Neural cell (in vitro differentiated cells): ENCODE measurements around the gene MROH2A. TPM values are rescaled to one million over a fixed set of nuclear protein-coding genes. Genes with fewer than 3 reads are reported as not detected.

Source experiments
- H2AFZ ChIP-seq: fragments of 200-600, 300-800 bp; sonication (generic), shearing (Covaris generic); 2 replicates; pipeline ENCODE4 v1.6.0; 2014; ENCODE audit warnings: low read depth, mild to moderate bottlenecking, antibody characterized with exemption, low read length, moderate library complexity
- H3F3A ChIP-seq: fragments of 200-600 bp; shearing (Covaris generic); 2 replicates; pipeline ENCODE4 v1.6.1; 2016; ENCODE audit warnings: mild to moderate bottlenecking, moderate library complexity, mixed read lengths, antibody characterized with exemption, low read length; ENCODE audit not compliant: insufficient read depth, poor library complexity, severe bottlenecking
- H3K27ac ChIP-seq: fragments of 200-600, 300-800 bp; sonication (generic), shearing (Covaris generic); 2 replicates; pipeline ENCODE4 v1.5.1; 2014; ENCODE audit warnings: mild to moderate bottlenecking, low read length, moderate library complexity
- H3K27me3 ChIP-seq: fragments of 300-800, 200-600 bp; sonication (generic), shearing (Covaris generic); 2 replicates; pipeline ENCODE4 v1.6.0; 2014; ENCODE audit warnings: mild to moderate bottlenecking, low read depth, low read length, moderate library complexity; ENCODE audit not compliant: insufficient read depth
- H3K36me3 ChIP-seq: fragments of 300-800, 200-600 bp; sonication (generic), shearing (Covaris generic); 2 replicates; pipeline ENCODE4 v1.5.1; 2014; ENCODE audit warnings: mild to moderate bottlenecking, antibody characterized with exemption, low read length, moderate library complexity; ENCODE audit not compliant: insufficient read depth
- H3K4me2 ChIP-seq: fragments of 300-800, 200-600 bp; sonication (generic), shearing (Covaris generic); 2 replicates; pipeline ENCODE4 v1.6.0; 2014; ENCODE audit warnings: mild to moderate bottlenecking, low read length
- H3K4me3 ChIP-seq: fragments of 300-800, 200-600 bp; sonication (generic), shearing (Covaris generic); 2 replicates; pipeline ENCODE4 v1.5.1; 2014; ENCODE audit warnings: mild to moderate bottlenecking, low read length, moderate library complexity
- H3K79me2 ChIP-seq: fragments of 200-600 bp; shearing (Covaris generic); replicated peaks from 2 replicates; pipeline ENCODE4 v1.6.0; 2014; ENCODE audit warnings: mild to moderate bottlenecking, low read length, moderate library complexity; ENCODE audit not compliant: insufficient read depth
- H3K9ac ChIP-seq: fragments of 300-800, 200-600 bp; sonication (generic), shearing (Covaris generic); 2 replicates; pipeline ENCODE4 v1.6.1; 2016; ENCODE audit warnings: mild to moderate bottlenecking, low read length, mixed read lengths
- H3K9me2 ChIP-seq: fragments of 200-600 bp; shearing (Covaris generic); 2 replicates; pipeline ENCODE4 v1.6.1; 2016; ENCODE audit warnings: mild to moderate bottlenecking, low read length, mixed read lengths; ENCODE audit not compliant: insufficient read depth
- H3K9me3 ChIP-seq: fragments of 200-600, 300-800 bp; sonication (generic), shearing (Covaris generic); 2 replicates; pipeline ENCODE4 v1.6.1; 2016; ENCODE audit warnings: mild to moderate bottlenecking, mixed run types, low read length, moderate library complexity, mixed read lengths
- H4K20me1 ChIP-seq: fragments of 200-600 bp; shearing (Covaris generic); 2 replicates; pipeline ENCODE4 v1.6.1; 2016; ENCODE audit warnings: mild to moderate bottlenecking, mixed run types; ENCODE audit not compliant: insufficient read depth
- CTCF ChIP-seq: fragments of 450-650 bp; IDR thresholded peaks from 2 replicates; pipeline ENCODE4 v1.5.1; 2014; ENCODE audit warnings: antibody characterized with exemption, mild to moderate bottlenecking, moderate library complexity; ENCODE audit not compliant: poor library complexity, severe bottlenecking
- EP300 ChIP-seq: fragments of 450-650 bp; conservative IDR thresholded peaks from 2 replicates; pipeline ENCODE4 v1.6.1; 2014; ENCODE audit warnings: antibody characterized with exemption, mild to moderate bottlenecking, moderate library complexity; ENCODE audit not compliant: poor library complexity, severe bottlenecking
- EZH2 ChIP-seq: fragments of 200-600, 300-800 bp; shearing (Covaris generic), sonication (generic); IDR thresholded peaks from 2 replicates; pipeline ENCODE4 v1.6.1; 2014; ENCODE audit warnings: antibody characterized with exemption, low read length, borderline replicate concordance, mild to moderate bottlenecking; ENCODE audit not compliant: insufficient read depth, poor library complexity, severe bottlenecking
- MXI1 ChIP-seq: fragments of 450-650 bp; conservative IDR thresholded peaks from 2 replicates; pipeline ENCODE4 v1.6.1; 2014; ENCODE audit warnings: antibody characterized with exemption, mild to moderate bottlenecking; ENCODE audit not compliant: poor library complexity, severe bottlenecking
- POLR2AphosphoS5 ChIP-seq: IDR thresholded peaks from 2 replicates; pipeline ENCODE4 v1.6.1; 2012
- RAD21 ChIP-seq: fragments of 450-650 bp; conservative IDR thresholded peaks from 2 replicates; pipeline ENCODE4 v1.6.1; 2014; ENCODE audit warnings: antibody characterized with exemption, mild to moderate bottlenecking, moderate library complexity
- REST ChIP-seq: IDR thresholded peaks from 2 replicates; pipeline ENCODE4 v1.6.1; 2012; ENCODE audit warnings: borderline replicate concordance
- SMC3 ChIP-seq: fragments of 450-650 bp; conservative IDR thresholded peaks from 2 replicates; pipeline ENCODE4 v1.6.1; 2014; ENCODE audit warnings: antibody characterized with exemption, mild to moderate bottlenecking, moderate library complexity; ENCODE audit not compliant: poor library complexity
- TAF1 ChIP-seq: IDR thresholded peaks from 2 replicates; pipeline ENCODE4 v1.6.1; 2012; ENCODE audit warnings: low read depth
- polyA plus RNA-seq: library from polyadenylated mRNA; depleted of rRNA; stranded (reverse); fragments of >200 nt; gene quantifications from 2 replicates; pipeline ENCODE4 v1.2.3, GENCODE V29; 2014

Gene MROH2A
- polyA plus RNA-seq, 1 donor from 2014 or later, result not detected

GRCh38 chr2:233815861-233816260 lies 37.7 kb downstream of the MROH2A start:
- no peaks in the 10 kb centered on the region for H4K20me1 ChIP-seq
- no peak overlapping the region for H3K9ac ChIP-seq
- no peaks in the 10 kb centered on the region for H3K9me3 ChIP-seq
- H3K36me3 ChIP-seq, result no peaks in the 10 kb centered on the region
- H3K27ac ChIP-seq, result no peak overlapping the region
- H3F3A ChIP-seq, result no peaks in the 10 kb centered on the region
- H3K4me3 ChIP-seq, result no peak overlapping the region
- no peak overlapping the region for H3K4me2 ChIP-seq
- TF ChIP-seq RAD21 (no peak), CTCF (no peak), MXI1 (no peak), SMC3 (no peak), POLR2AphosphoS5 (no peak), EZH2 (no peak), EP300 (no peak), REST (no peak), TAF1 (no peak)
- H3K9me2 ChIP-seq, result no peaks in the 10 kb centered on the region
- H3K79me2 ChIP-seq, result no peaks in the 10 kb centered on the region
- no peak overlapping the region for H2AFZ ChIP-seq
- H3K27me3 ChIP-seq, result no peaks in the 10 kb centered on the region

GRCh38 chr2:233816334-233816733 lies 38.2 kb downstream of the MROH2A start:
- no peak overlapping the region for H3K4me3 ChIP-seq
- H3K27me3 ChIP-seq, result no peaks in the 10 kb centered on the region
- H3K9ac ChIP-seq, result no peak overlapping the region
- no peak overlapping the region for H3K4me2 ChIP-seq
- H4K20me1 ChIP-seq, result no peaks in the 10 kb centered on the region
- no peaks in the 10 kb centered on the region for H3F3A ChIP-seq
- H3K9me2 ChIP-seq, result no peaks in the 10 kb centered on the region
- TF ChIP-seq POLR2AphosphoS5, result no peak
- no peak for TF ChIP-seq REST
- TF ChIP-seq EZH2, result no peak
- no peak for TF ChIP-seq RAD21
- no peak for TF ChIP-seq TAF1
- TF ChIP-seq CTCF, result no peak
- no peak for TF ChIP-seq MXI1
- no peak for TF ChIP-seq SMC3
- H3K36me3 ChIP-seq, result no peaks in the 10 kb centered on the region
- no peak overlapping the region for H2AFZ ChIP-seq
- no peaks in the 10 kb centered on the region for H3K9me3 ChIP-seq
- H3K79me2 ChIP-seq, result no peaks in the 10 kb centered on the region
- H3K27ac ChIP-seq, result no peak overlapping the region
